Neuronal stem cell (in vitro differentiated cells): ENCODE measurements around the gene CNN2.

Source experiments
- DNase-seq: peaks from one replicate; pipeline ENCODE4 v3.0.0-alpha.2; 2013; ENCODE audit warnings: low spot score
- H2AFZ ChIP-seq: one replicate; pipeline ENCODE4 v1.6.1; 2013; ENCODE audit warnings: mild to moderate bottlenecking, low read length, inconsistent platforms
- H2AK5ac ChIP-seq: 2 replicates; pipeline ENCODE4 v1.6.1; 2013; ENCODE audit warnings: low read depth, mild to moderate bottlenecking, inconsistent platforms, low read length, moderate library complexity, mixed read lengths
- H2BK120ac ChIP-seq: 2 replicates; pipeline ENCODE4 v1.6.1; 2013; ENCODE audit warnings: low read depth, mild to moderate bottlenecking, inconsistent platforms, low read length, moderate library complexity, mixed read lengths
- H2BK12ac ChIP-seq: one replicate; pipeline ENCODE4 v1.6.1; 2013; ENCODE audit warnings: low read length, inconsistent platforms
- H2BK15ac ChIP-seq: 2 replicates; pipeline ENCODE4 v1.6.1; 2013; ENCODE audit warnings: mild to moderate bottlenecking, low read length, inconsistent platforms, mixed read lengths
- H2BK5ac ChIP-seq: one replicate; pipeline ENCODE4 v1.6.1; 2013; ENCODE audit warnings: inconsistent platforms, mild to moderate bottlenecking, low read length, moderate library complexity
- H3K14ac ChIP-seq: one replicate; pipeline ENCODE4 v1.6.1; 2013; ENCODE audit warnings: low read length, inconsistent platforms
- H3K18ac ChIP-seq: 2 replicates; pipeline ENCODE4 v1.6.1; 2013; ENCODE audit warnings: low read length, inconsistent platforms
- H3K23ac ChIP-seq: 2 replicates; pipeline ENCODE4 v1.6.1; 2013; ENCODE audit warnings: low read depth, mild to moderate bottlenecking, mixed read lengths, low read length, inconsistent platforms; ENCODE audit not compliant: poor library complexity
- H3K27ac ChIP-seq: replicated peaks from 3 replicates; pipeline ENCODE4 v1.5.1; 2013; ENCODE audit warnings: low read length, inconsistent platforms
- H3K27me3 ChIP-seq, 3 experiments: 2 replicates each; pipeline ENCODE4 v1.6.1; 2013; ENCODE audit warnings: low read length in 3 of 3, mild to moderate bottlenecking in 2 of 3, inconsistent platforms in 1 of 3, low read depth in 1 of 3, mixed read lengths in 1 of 3, moderate library complexity in 1 of 3; ENCODE audit not compliant: control insufficient read depth in 3 of 3, insufficient read depth in 3 of 3
- H3K36me3 ChIP-seq, 2 donors: replicated peaks in 1 of 2; 2 replicates each; pipeline ENCODE4 v1.6.1; 2013; ENCODE audit warnings: low read length in 2 of 2; ENCODE audit not compliant: control insufficient read depth in 2 of 2, insufficient read depth in 2 of 2
- H3K4ac ChIP-seq: 2 replicates; pipeline ENCODE4 v1.6.1; 2013; ENCODE audit warnings: inconsistent platforms, mild to moderate bottlenecking, low read length, moderate library complexity
- H3K4me1 ChIP-seq, 2 donors: 1 replicate in 1 of 2; 2 replicates in 1 of 2; pipeline ENCODE4 v1.6.1; 2013; ENCODE audit warnings: low read length in 2 of 2, low read depth in 1 of 2; ENCODE audit not compliant: control insufficient read depth in 2 of 2, insufficient read depth in 1 of 2
- H3K4me2 ChIP-seq: one replicate; pipeline ENCODE4 v1.6.1; 2013; ENCODE audit warnings: mild to moderate bottlenecking, low read length, inconsistent platforms; ENCODE audit not compliant: insufficient read depth, poor library complexity, severe bottlenecking
- H3K4me3 ChIP-seq, 2 donors: 2 replicates each; pipeline ENCODE4 v1.5.1; 2013; ENCODE audit warnings: low read length in 2 of 2, mild to moderate bottlenecking in 2 of 2, inconsistent platforms in 1 of 2, moderate library complexity in 1 of 2
- H3K79me1 ChIP-seq: one replicate; pipeline ENCODE4 v1.6.1; 2013; ENCODE audit warnings: low read depth, mild to moderate bottlenecking, inconsistent platforms, low read length, moderate library complexity
- H3K9ac ChIP-seq: one replicate; pipeline ENCODE4 v1.6.1; 2013; ENCODE audit warnings: mild to moderate bottlenecking, low read depth, low read length, inconsistent platforms; ENCODE audit not compliant: poor library complexity
- H3K9me3 ChIP-seq, 2 donors: replicated peaks in 1 of 2; 2 replicates each; pipeline versions ENCODE3 to v1.6.1; 2013; ENCODE audit warnings: low read length in 2 of 2, mild to moderate bottlenecking in 2 of 2, inconsistent platforms in 1 of 2, low read depth in 1 of 2, mixed read lengths in 1 of 2, moderate library complexity in 1 of 2; ENCODE audit not compliant: control insufficient read depth in 2 of 2, insufficient read depth in 1 of 2
- H4K8ac ChIP-seq: one replicate; pipeline ENCODE4 v1.6.1; 2013; ENCODE audit warnings: low read depth, mild to moderate bottlenecking, inconsistent platforms, low read length, moderate library complexity
- H4K91ac ChIP-seq: one replicate; pipeline ENCODE4 v1.6.1; 2013; ENCODE audit warnings: low read length, low read depth, mild to moderate bottlenecking, inconsistent platforms; ENCODE audit not compliant: poor library complexity
- WGBS, 2 donors: extraction: QIAGEN DNeasy Blood & Tissue Kit; methylation state at CpG; one replicate each; pipeline ENCODE4 v1.1.7; 2013; ENCODE audit warnings: missing lambda C conversion rate in 2 of 2, mixed read lengths in 1 of 2; ENCODE audit not compliant: insufficient read length in 2 of 2, insufficient replicate concordance in 1 of 2; ENCODE audit errors: extremely low coverage in 2 of 2; 5-methylcytosine and 5-hydroxymethylcytosine counted together

CNN2 gene

DNA sequence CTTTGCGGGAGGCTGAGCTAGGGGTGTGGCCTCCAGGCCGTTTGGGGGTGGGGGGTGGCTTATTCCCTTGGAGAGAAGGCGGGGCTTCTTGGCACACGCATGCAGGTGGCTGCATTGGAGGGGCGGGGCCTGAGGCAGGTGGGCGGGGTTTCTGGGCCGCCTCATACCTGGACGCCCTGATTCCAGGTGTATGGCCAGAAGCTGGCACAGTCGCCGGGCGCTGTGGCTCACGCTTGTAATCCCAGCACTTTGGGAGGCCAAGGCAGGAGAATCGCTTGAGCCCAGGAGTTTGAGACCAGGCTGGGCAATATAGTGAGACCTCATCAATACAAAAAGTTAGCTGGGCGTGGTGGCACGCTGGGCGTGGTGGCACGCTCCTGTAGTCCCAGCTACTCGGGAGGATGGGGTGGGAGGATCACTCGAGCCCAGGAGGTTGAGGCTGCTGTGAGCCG, 21.3 kb downstream of the CNN2 start:
- Histone ChIP-seq H2BK12ac (peak overlapping the region; percentile 10), H3K18ac (no peak overlapping the region), H3K14ac (no peak overlapping the region), H4K8ac (no peak overlapping the region), H2AFZ (no peak overlapping the region), H2BK120ac (no peak overlapping the region), H3K4me3 (no peak overlapping the region), H3K27ac (no peak overlapping the region), H3K9ac (no peak overlapping the region), H2BK15ac (no peak overlapping the region), H4K91ac (no peak overlapping the region), H3K9me3 (peaks cover 0 to 3% of the 10 kb centered on the region in 2 donors), H3K27me3 (no peaks in the 10 kb centered on the region), H3K4me1 (peaks cover 0 to 2% of the 10 kb centered on the region in 2 donors), H2AK5ac (peak overlapping the region; percentile 97), H3K79me1 (peaks cover 2% of the 10 kb centered on the region), H2BK5ac (no peak overlapping the region), H3K4ac (no peak overlapping the region), H3K36me3 (no peaks in the 10 kb centered on the region), H3K4me2 (no peak overlapping the region), H3K23ac (no peak overlapping the region)
- no peak for DNase-seq
- no CpG with 5 or more reads among the region's 20 CpGs for WGBS, 2 donors

DNA sequence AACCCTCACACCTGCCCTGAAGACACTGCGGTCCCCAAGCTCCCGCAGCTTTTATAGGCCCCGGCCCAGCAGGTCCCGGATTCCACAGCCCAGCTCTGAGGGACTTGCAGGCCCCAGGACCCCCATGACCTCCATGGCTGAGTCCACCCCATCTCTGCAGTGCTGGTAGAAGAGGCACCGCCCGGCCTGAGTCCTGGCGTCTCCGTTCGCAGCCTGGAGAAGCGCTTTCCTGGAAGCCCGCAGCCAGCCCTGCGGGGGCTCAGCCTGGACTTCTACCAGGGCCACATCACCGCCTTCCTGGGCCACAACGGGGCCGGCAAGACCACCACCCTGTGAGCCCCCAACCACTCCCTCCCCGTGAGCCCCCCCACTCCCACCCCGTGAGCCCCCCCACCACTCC, 22.7 kb downstream of the CNN2 start:
- H2AFZ ChIP-seq: no peak overlapping the region
- WGBS, 2 donors: no CpG with 5 or more reads among the region's 17 CpGs

DNA sequence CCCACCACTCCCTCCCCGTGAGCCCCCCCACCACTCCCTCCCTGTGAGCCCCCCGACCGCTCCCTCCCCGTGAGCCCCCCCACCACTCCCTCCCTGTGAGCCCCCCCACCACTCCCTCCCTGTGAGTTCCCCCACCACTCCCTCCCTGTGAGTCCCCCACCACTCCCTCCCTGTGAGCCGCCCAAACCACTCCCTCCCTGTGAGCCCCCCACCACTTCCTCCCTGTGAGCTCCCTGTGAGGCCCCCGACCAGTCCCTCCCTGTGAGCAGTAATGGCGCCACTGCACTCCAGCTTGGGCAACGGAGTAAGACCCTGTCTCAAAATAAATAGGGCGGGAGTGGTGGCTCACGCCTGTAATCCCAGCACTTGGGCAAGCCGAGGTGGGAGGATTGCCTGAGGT, 23.4 kb downstream of the CNN2 start:
- H3K18ac ChIP-seq: no peak overlapping the region
- H2AK5ac ChIP-seq: no peak overlapping the region
- H3K27me3 ChIP-seq: no peaks in the 10 kb centered on the region
- no peak overlapping the region for H2AFZ ChIP-seq
- no peak overlapping the region for H3K23ac ChIP-seq
- no CpG with 5 or more reads among the region's 11 CpGs for WGBS, 2 donors
- peaks cover 2% of the 10 kb centered on the region for H3K79me1 ChIP-seq
- no peak overlapping the region for H2BK15ac ChIP-seq
- H4K8ac ChIP-seq: no peak overlapping the region
- H4K91ac ChIP-seq: no peak overlapping the region
- H3K4me1 ChIP-seq: peaks cover 0 to 2% of the 10 kb centered on the region in 2 donors
- H3K4me3 ChIP-seq: no peak overlapping the region
- no peak overlapping the region for H3K9ac ChIP-seq
- H3K4me2 ChIP-seq: peak overlapping the region; percentile 2
- H3K36me3 ChIP-seq: no peaks in the 10 kb centered on the region
- H2BK5ac ChIP-seq: no peak overlapping the region
- H3K9me3 ChIP-seq: peaks cover 0 to 5% of the 10 kb centered on the region in 2 donors
- DNase-seq: no peak
- no peak overlapping the region for H2BK120ac ChIP-seq
- no peak overlapping the region for H3K14ac ChIP-seq
- H3K4ac ChIP-seq: no peak overlapping the region
- no peak overlapping the region for H3K27ac ChIP-seq
- H2BK12ac ChIP-seq: no peak overlapping the region

More for the DNA sequence above, 22.7 kb downstream of the CNN2 start:
- Histone ChIP-seq H3K4me3 (no peak overlapping the region), H4K91ac (no peak overlapping the region), H3K4me1 (peaks cover 0 to 2% of the 10 kb centered on the region in 2 donors), H3K4me2 (no peak overlapping the region), H3K9ac (no peak overlapping the region), H3K36me3 (no peaks in the 10 kb centered on the region), H3K14ac (no peak overlapping the region), H3K23ac (no peak overlapping the region), H3K27me3 (no peaks in the 10 kb centered on the region), H3K4ac (no peak overlapping the region), H3K9me3 (peaks cover 0 to 3% of the 10 kb centered on the region in 2 donors), H2BK120ac (no peak overlapping the region), H3K27ac (no peak overlapping the region), H3K18ac (no peak overlapping the region), H2BK12ac (no peak overlapping the region), H4K8ac (no peak overlapping the region), H2AK5ac (no peak overlapping the region), H3K79me1 (peaks cover 2% of the 10 kb centered on the region), H2BK15ac (no peak overlapping the region), H2BK5ac (no peak overlapping the region)
- no peak for DNase-seq

DNA sequence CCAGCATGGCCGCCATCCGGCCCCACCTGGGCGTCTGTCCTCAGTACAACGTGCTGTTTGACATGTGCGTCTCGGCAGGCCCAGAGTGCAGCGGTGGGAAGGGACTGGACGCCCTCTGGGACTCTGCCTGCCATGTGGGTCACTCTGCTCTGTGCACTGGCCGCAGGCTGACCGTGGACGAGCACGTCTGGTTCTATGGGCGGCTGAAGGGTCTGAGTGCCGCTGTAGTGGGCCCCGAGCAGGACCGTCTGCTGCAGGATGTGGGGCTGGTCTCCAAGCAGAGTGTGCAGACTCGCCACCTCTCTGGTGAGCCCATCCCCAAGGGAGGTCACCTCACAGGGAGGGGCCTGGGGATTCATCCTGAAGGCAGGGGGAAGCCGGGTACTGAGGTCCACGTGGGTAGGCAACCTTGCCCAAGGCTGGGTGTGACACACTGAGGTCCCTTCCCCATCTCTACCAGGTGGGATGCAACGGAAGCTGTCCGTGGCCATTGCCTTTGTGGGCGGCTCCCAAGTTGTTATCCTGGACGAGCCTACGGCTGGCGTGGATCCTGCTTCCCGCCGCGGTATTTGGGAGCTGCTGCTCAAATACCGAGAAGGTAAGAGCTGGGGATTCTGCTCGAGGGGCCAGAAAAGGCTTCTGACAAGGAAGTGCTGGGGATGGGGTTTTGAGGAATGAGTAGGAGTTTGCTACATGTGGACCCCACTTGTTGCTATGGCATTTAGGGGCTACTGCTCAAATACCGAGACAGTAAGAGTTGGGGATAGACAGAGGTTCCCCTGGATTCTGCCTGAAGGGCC, 24.8 kb downstream of the CNN2 start:
- Histone ChIP-seq H2BK120ac (no peak overlapping the region), H3K27me3 (no peaks in the 10 kb centered on the region), H3K4ac (no peak overlapping the region), H4K8ac (peak overlapping the region; percentile 82), H3K79me1 (peaks cover 2% of the 10 kb centered on the region), H3K4me3 (peak overlapping the region in 1 of 2 donors; percentile 44), H2BK5ac (no peak overlapping the region), H2BK12ac (no peak overlapping the region), H3K14ac (peak overlapping the region; percentile 71), H3K4me1 (peaks cover 0 to 2% of the 10 kb centered on the region in 2 donors), H3K9ac (peak overlapping the region; percentile 74), H3K27ac (no peak overlapping the region), H2AK5ac (peak overlapping the region; percentile 20), H3K4me2 (no peak overlapping the region), H2AFZ (no peak overlapping the region), H2BK15ac (no peak overlapping the region), H4K91ac (no peak overlapping the region), H3K18ac (peak overlapping the region; percentile 28), H3K36me3 (no peaks in the 10 kb centered on the region), H3K23ac (peak overlapping the region; percentile 8), H3K9me3 (peaks cover 0 to 10% of the 10 kb centered on the region in 2 donors)
- WGBS, 2 donors: no CpG with 5 or more reads among the region's 31 CpGs
- no peak for DNase-seq
